Large intestine (tissue), 3 donors: Measurements from ENCODE around the gene SCN4B. TPM values are rescaled to one million over a fixed set of nuclear protein-coding genes. Genes with fewer than 3 reads are reported as not detected.
A peak's percentile ranks its signal among the peaks of the same experiment; 100 is the strongest.

Experiments
- DNase-seq, 2 donors: peaks; one replicate each; pipeline versions ENCODE4 v3.0.0 to v3.0.0-alpha.2; 2013
- H3K27ac ChIP-seq: one replicate; pipeline ENCODE4 v1.5.1; 2013; ENCODE audit warnings: low read length
- H3K27me3 ChIP-seq: 2 replicates; pipeline ENCODE4 v1.6.1; 2013; ENCODE audit warnings: low read length; ENCODE audit not compliant: control insufficient read depth, insufficient read depth
- H3K36me3 ChIP-seq: 2 replicates; pipeline ENCODE4 v1.6.1; 2013; ENCODE audit warnings: low read length; ENCODE audit not compliant: control insufficient read depth, insufficient read depth
- H3K4me1 ChIP-seq: one replicate; pipeline ENCODE4 v1.6.1; 2013; ENCODE audit warnings: low read length; ENCODE audit not compliant: control insufficient read depth, insufficient read depth
- H3K4me3 ChIP-seq: one replicate; pipeline ENCODE4 v1.5.1; 2013; ENCODE audit warnings: low read length
- H3K9me3 ChIP-seq: one replicate; pipeline ENCODE4 v1.6.1; 2013; ENCODE audit warnings: mild to moderate bottlenecking, low read depth, low read length, moderate library complexity; ENCODE audit not compliant: control insufficient read depth
- WGBS: methylation state at CpG from one replicate; pipeline ENCODE4 v1.1.5; 2013; ENCODE audit warnings: low lambda C conversion rate; ENCODE audit not compliant: insufficient coverage; 5-methylcytosine and 5-hydroxymethylcytosine counted together
- polyA plus RNA-seq: library from polyadenylated mRNA; unstranded; fragments of 120-200 nt; gene quantifications from one replicate; pipeline ENCODE4 v1.2.1, GENCODE V29; 2013

SCN4B gene
- polyA plus RNA-seq, 1 donor = 4.2 TPM

DNA sequence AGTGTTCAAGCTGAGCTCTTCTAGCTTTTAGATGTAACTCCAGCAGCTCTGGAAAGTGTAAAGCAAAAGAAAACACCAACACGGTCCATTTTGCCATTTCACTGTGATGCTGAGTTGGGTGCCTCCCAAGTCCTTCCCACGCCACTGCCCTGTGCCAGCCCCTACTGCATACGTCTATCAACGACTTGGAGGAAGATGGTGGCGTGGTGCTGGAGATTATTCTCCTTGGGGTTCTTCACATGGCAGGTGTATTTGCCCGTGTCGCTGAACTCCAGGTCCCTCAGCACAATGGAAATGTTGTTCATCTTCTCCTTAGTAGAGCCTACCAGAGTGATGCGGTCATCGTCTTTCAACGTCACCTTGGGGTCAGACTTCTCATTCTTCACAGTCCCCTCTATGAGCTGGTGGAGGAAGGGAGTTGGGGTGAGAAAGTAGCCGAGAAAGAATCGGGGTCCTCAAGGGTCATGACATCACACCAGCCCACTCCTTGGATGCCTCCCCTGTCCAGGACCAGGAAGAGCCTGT lies 8.9 kb downstream of the SCN4B start:
- DNase-seq = no peak
- Histone ChIP-seq H3K27ac (no peak overlapping the region), H3K36me3 (no peaks in the 10 kb centered on the region), H3K4me3 (no peak overlapping the region), H3K27me3 (peaks cover 52% of the 10 kb centered on the region), H3K9me3 (no peaks in the 10 kb centered on the region), H3K4me1 (no peaks in the 10 kb centered on the region)
- no CpG with 5 or more reads among the region's 12 CpGs for WGBS

DNA sequence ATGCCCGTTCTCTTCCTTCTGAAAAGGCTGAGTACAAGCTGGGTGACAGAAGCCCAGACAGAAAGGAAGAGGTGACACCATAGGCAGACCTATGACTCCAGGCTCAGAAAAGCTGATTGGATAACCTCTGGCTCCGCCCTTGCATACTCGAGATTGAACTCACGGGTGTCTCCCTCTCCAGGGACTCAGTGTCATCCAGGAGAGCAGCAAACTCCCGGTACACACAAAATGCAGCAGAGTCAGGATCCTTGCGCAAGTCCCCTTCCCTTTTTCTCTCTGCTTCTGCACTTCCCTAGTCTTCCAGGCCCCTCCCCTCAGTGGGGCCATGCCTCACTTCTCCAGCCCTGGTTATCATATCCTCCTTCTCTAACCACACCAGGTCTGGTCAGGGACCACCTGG lies 9.8 kb downstream of the SCN4B start:
- no peak overlapping the region for H3K27ac ChIP-seq
- peaks cover 52% of the 10 kb centered on the region for H3K27me3 ChIP-seq
- no CpG with 5 or more reads among the region's 6 CpGs for WGBS
- no peak overlapping the region for H3K4me3 ChIP-seq
- DNase-seq = peak in 1 of 2 donors; percentile 51
- no peaks in the 10 kb centered on the region for H3K36me3 ChIP-seq
- no peaks in the 10 kb centered on the region for H3K4me1 ChIP-seq
- no peaks in the 10 kb centered on the region for H3K9me3 ChIP-seq

DNA sequence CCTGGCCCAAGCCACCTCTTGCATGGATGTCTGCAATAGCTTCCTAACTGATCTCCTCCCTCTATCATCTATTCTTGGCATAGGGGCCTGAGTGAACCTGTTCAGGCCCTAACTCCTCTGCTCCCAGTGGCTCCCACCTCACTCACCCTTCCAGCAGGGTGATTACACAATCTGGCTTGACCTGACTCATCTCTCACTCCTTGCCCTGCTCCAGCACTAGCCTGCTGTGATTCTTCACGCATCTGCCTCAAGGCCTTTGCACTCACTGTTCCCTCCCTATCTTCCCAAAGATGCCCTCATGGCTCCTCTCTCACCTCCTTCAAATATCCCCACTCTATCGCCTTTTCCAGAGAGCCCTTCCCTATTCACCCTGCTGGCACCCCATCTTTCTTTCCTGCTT lies 10.5 kb downstream of the SCN4B start:
- 89% methylated on average over 1 of the region's 2 CpGs for WGBS
- peaks cover 51% of the 10 kb centered on the region for H3K27me3 ChIP-seq

DNA sequence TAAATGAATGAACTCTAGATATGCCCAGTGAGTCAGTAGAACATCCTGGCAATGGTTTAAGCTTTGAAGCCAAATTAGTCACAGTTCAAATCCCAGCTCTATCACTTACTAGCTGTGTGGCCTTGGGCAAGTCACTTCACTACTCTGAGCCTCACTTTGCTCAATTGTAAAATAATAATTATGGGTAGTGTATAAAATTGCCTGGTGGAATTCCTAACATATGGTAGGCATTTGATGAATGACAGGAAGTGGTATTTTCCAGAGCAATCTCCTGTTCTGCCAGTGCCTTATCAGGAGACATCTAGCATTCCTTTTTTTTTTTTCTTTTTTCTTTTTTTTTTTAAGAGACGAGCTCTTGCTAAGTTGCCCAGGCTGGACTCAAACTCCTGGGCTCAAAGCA lies 13.0 kb downstream of the SCN4B start:
- no peak overlapping the region for H3K27ac ChIP-seq
- no peak for DNase-seq
- no CpG with 5 or more reads among the region's 1 CpG for WGBS
- no peaks in the 10 kb centered on the region for H3K9me3 ChIP-seq
- H3K36me3 ChIP-seq = no peaks in the 10 kb centered on the region
- H3K27me3 ChIP-seq = peaks cover 47% of the 10 kb centered on the region
- H3K4me1 ChIP-seq = no peaks in the 10 kb centered on the region
- H3K4me3 ChIP-seq = no peak overlapping the region

More for the DNA sequence above, 10.5 kb downstream of the SCN4B start:
- no peaks in the 10 kb centered on the region for H3K4me1 ChIP-seq
- H3K4me3 ChIP-seq = no peak overlapping the region
- no peaks in the 10 kb centered on the region for H3K9me3 ChIP-seq
- no peak for DNase-seq
- H3K36me3 ChIP-seq = no peaks in the 10 kb centered on the region
- no peak overlapping the region for H3K27ac ChIP-seq

DNA sequence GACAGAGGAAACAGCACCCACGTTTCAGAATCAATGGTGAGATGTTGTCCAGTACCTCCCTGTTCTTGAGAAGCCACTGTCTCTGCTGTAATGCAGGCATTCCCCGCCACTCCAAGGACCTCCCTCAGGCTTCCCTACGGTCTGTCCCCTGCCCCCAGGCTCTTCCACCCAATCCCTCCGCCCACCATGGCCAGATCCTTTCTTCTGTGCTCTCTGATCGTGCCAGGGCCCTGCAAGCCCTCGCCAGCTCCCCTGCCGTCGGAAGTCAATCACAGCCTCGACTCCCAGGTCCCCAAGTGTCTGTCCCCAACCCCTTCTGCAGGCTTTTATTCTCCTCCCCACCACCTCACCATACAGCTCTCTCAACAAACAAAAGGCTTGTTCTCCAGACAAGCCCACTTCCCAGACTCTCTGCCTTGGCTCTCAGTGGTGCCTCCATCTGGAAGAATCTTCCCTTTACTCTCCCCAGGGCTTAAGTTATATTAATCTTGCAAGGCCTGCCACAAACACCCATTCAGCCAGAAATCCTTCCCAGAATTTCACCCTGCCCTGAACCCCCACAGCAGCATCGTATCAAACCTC lies 13.7 kb downstream of the SCN4B start:
- WGBS = no CpG with 5 or more reads among the region's 10 CpGs
- Histone ChIP-seq H3K27ac (no peak overlapping the region), H3K9me3 (no peaks in the 10 kb centered on the region), H3K4me3 (no peak overlapping the region), H3K4me1 (no peaks in the 10 kb centered on the region), H3K36me3 (no peaks in the 10 kb centered on the region), H3K27me3 (peaks cover 41% of the 10 kb centered on the region)
- DNase-seq = no peak

DNA sequence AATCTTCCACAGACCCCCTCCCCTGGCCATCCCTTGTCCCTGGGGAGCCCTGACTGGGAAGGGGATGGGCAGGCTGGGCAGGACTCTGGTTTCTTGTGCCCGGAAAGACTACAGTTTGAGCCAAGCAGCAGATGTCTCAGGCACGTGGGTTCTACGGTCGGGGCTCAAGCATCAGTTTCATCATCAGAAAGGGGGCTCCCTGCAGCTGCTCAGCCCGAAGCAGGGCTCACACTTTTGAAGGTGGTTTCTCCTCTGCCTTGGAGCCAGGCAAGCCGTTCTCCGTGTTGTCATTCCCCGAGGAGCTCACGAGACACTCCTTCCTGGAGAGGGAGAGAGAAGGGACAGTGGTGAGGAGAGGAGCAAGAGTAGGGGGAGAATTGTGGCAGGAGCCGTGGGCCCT lies 15.8 kb downstream of the SCN4B start:
- peaks cover 30% of the 10 kb centered on the region for H3K27me3 ChIP-seq
- H3K36me3 ChIP-seq = no peaks in the 10 kb centered on the region
- no peak overlapping the region for H3K27ac ChIP-seq
- no peak overlapping the region for H3K4me3 ChIP-seq
- no peaks in the 10 kb centered on the region for H3K9me3 ChIP-seq
- DNase-seq = no peak
- no CpG with 5 or more reads among the region's 10 CpGs for WGBS
- no peaks in the 10 kb centered on the region for H3K4me1 ChIP-seq

DNA sequence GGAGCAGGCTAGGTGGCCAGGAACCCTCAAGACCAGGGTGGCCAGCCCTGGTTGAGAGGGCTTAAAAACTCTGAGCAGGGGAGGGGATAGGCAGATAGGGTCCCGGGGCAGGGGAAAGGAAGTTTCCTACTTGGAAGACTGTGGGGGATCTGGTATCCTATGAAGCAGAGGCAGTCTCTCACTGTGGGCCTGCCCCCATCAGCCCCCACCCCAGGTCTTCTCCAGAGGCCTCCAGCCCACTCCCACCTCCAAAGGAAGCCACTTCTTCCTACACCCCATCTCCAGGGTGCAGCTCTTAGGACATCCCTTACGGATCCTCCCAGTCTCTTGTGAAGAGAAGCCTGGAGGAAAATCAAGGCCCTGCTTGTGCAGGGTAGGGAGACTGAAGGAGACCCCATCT lies 16.3 kb downstream of the SCN4B start:
- no CpG with 5 or more reads among the region's 2 CpGs for WGBS
- DNase-seq = no peak
- H3K36me3 ChIP-seq = no peaks in the 10 kb centered on the region
- H3K27me3 ChIP-seq = peaks cover 30% of the 10 kb centered on the region
- H3K9me3 ChIP-seq = no peaks in the 10 kb centered on the region
- H3K4me3 ChIP-seq = no peak overlapping the region
- no peaks in the 10 kb centered on the region for H3K4me1 ChIP-seq
- H3K27ac ChIP-seq = no peak overlapping the region

DNA sequence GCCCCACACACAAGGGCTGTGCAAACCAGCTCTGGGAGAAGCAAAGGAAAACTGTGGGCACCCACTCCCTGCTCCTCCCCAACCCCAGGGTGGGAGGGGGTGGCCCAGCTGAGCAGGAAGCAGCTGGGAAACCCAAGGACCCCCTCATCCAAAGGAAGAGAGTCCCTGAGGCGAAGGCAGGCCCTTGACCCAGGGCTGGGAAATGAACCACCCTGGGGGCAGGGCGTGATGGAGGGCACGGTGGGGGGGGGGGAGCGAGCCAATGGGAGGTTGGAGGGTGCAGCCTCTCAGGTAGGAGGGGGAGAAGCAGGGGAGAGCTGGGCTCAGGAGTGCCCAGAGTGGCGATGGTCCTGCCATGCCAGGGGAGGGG lies 16.8 kb downstream of the SCN4B start:
- no peaks in the 10 kb centered on the region for H3K4me1 ChIP-seq
- DNase-seq = no peak
- H3K27me3 ChIP-seq = peaks cover 25% of the 10 kb centered on the region
- H3K4me3 ChIP-seq = no peak overlapping the region
- H3K36me3 ChIP-seq = no peaks in the 10 kb centered on the region
- H3K27ac ChIP-seq = no peak overlapping the region
- WGBS = no CpG with 5 or more reads among the region's 5 CpGs
- no peaks in the 10 kb centered on the region for H3K9me3 ChIP-seq

DNA sequence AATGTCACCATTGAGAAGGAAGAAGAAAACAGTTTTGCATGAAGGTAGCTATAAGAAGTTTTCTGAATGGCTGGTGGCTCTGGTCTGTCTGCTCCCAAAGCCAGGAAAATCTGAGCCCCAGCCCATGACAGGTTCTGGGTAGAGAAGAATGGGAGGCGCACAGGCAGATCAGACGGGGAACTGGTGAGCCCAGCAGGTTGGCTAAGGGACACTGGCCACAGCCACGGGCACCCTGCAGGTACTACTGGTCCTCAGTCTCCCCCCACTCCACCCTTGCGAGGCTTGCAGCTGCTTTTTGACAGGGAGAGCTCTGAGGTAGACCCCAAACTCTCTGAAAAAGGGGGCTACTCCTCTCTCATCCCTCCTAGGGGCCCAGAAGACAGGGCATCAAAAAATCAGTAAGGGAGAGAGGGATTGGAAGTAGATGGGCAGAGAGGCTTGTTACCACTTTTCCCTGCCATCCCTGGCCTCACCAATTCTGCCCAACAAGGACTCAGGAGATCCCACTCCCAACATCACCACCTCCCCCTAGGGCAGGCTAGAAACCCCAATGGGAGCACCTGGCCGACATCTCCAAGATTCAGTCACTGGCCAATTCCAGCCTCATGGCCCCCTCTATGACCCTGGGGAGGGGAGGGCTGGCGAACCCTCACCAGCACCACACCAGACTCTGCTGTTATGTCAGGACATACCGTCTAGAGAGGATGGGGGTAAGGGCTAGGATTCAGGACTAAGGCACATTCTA lies 17.4 kb downstream of the SCN4B start:
- WGBS = no CpG with 5 or more reads among the region's 7 CpGs
- no peak overlapping the region for H3K4me3 ChIP-seq
- no peaks in the 10 kb centered on the region for H3K9me3 ChIP-seq
- H3K36me3 ChIP-seq = no peaks in the 10 kb centered on the region
- DNase-seq = no peak
- peaks cover 22% of the 10 kb centered on the region for H3K27me3 ChIP-seq
- H3K27ac ChIP-seq = no peak overlapping the region
- H3K4me1 ChIP-seq = no peaks in the 10 kb centered on the region

DNA sequence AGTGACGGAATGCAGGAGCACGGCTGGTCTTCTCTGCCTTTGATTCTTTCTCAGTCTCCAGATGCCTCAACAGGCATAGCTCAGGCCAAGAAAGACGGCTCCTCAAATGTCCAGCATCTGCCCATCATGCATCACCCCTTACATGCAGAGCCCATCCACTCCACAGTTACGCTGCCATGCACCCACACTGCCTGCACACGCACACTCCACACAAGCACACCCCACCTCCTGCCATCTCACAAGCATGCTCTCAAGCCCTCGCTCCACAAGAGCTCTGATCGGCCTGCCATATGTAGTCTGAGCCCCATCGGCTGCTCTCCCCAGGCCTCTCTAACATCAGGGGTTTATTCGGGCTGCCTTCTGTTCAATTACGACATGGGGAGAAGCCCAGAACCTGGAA lies 18.8 kb downstream of the SCN4B start:
- Histone ChIP-seq H3K27ac (no peak overlapping the region), H3K9me3 (no peaks in the 10 kb centered on the region), H3K27me3 (peaks cover 17% of the 10 kb centered on the region), H3K4me3 (no peak overlapping the region), H3K4me1 (no peaks in the 10 kb centered on the region), H3K36me3 (no peaks in the 10 kb centered on the region)
- WGBS = no CpG with 5 or more reads among the region's 10 CpGs
- DNase-seq = no peak
